Tibial nerve (tissue), 4 donors: ENCODE measurements around the gene GPX7. TPM values are rescaled to one million over a fixed set of nuclear protein-coding genes. Genes with fewer than 3 reads are reported as not detected.

Source experiments
- DNase-seq, 2 donors: peaks; one replicate each; pipeline ENCODE4 v3.0.0-alpha.2; 2019; ENCODE audit warnings: low spot score in 2 of 2
- H3K27ac ChIP-seq, 4 donors: fragments of 200-600 bp; sonication (generic) in 3 of 4; one replicate each; pipeline ENCODE4 v1.5.1; 2017 to 2019; ENCODE audit warnings: mild to moderate bottlenecking in 1 of 4
- H3K27me3 ChIP-seq, 2 donors: fragments of 200-600 bp; sonication (generic) in 1 of 2; one replicate each; pipeline versions ENCODE4 v1.5.1 to v1.6.0; 2017 to 2019
- H3K36me3 ChIP-seq, 3 donors: fragments of 200-600 bp; sonication (generic); one replicate each; pipeline ENCODE4 v1.5.1; 2018 to 2019
- H3K4me1 ChIP-seq, 4 donors: fragments of 200-600 bp; sonication (generic) in 3 of 4; one replicate each; pipeline ENCODE4 v1.5.1; 2017 to 2019
- H3K4me3 ChIP-seq, 4 donors: fragments of 200-600 bp; sonication (generic) in 3 of 4; one replicate each; pipeline ENCODE4 v1.5.1; 2017 to 2019; ENCODE audit warnings: mild to moderate bottlenecking in 1 of 4, moderate library complexity in 1 of 4
- H3K9me3 ChIP-seq, 4 donors: fragments of 200-600 bp; sonication (generic) in 3 of 4; one replicate each; pipeline ENCODE4 v1.5.1; 2017 to 2019
- CTCF ChIP-seq, 5 experiments: fragments of 200-600 bp in 3 of 5; fragments of 450-650 bp in 2 of 5; sonication (generic) in 3 of 5; IDR thresholded peaks; one replicate each; pipeline ENCODE4 v1.5.1; 2016 to 2019; ENCODE audit warnings: antibody characterized with exemption in 5 of 5, mild to moderate bottlenecking in 3 of 5, moderate library complexity in 2 of 5
- EP300 ChIP-seq, 2 donors: sonication (generic); formaldehyde crosslinking; IDR thresholded peaks; one replicate each; pipeline ENCODE4 v1.6.1; 2017; ENCODE audit warnings: antibody characterized with exemption in 2 of 2, mild to moderate bottlenecking in 1 of 2
- POLR2A ChIP-seq, 2 donors: fragments of 450-650 bp; IDR thresholded peaks; one replicate each; pipeline ENCODE4 v1.6.1; 2017; ENCODE audit warnings: antibody characterized with exemption in 2 of 2, mild to moderate bottlenecking in 2 of 2, moderate library complexity in 2 of 2
- WGBS, 2 donors: methylation state at CpG; one replicate each; pipeline ENCODE4 v1.1.5; 2018; 5-methylcytosine and 5-hydroxymethylcytosine counted together
- total RNA-seq, 4 donors: library from RNA; depleted of rRNA; stranded (reverse); fragments of >200 nt; gene quantifications; one replicate each; pipeline ENCODE4 v1.1.0, GENCODE V29; 2016

GPX7 gene
- total RNA-seq, 4 donors from 2014 or later = 6.3 to 21.4 (median 13.8) TPM

GRCh38 chr1:52614671-52615070 lies 12.5 kb downstream of the GPX7 start:
- no peak for DNase-seq
- TF ChIP-seq POLR2A (IDR thresholded peaks at IDR 0.05) (no peak), EP300 (IDR thresholded peaks at IDR 0.05) (no peak), CTCF (IDR thresholded peaks at IDR 0.05) (no peak)
- Histone ChIP-seq H3K27ac (no peak overlapping the region), H3K4me1 (no peaks in the 10 kb centered on the region), H3K27me3 (no peaks in the 10 kb centered on the region), H3K9me3 (no peaks in the 10 kb centered on the region), H3K4me3 (no peak overlapping the region), H3K36me3 (peaks cover 0 to 23% (median 0%) of the 10 kb centered on the region in 3 donors)
- 92 to 94% methylated on average over 5 of the region's 5 CpGs for WGBS, 2 donors

GRCh38 chr1:52615489-52616042 lies 13.4 kb downstream of the GPX7 start:
- no peak overlapping the region for H3K4me3 ChIP-seq
- H3K36me3 ChIP-seq = peaks cover 0 to 18% (median 0%) of the 10 kb centered on the region in 3 donors
- TF ChIP-seq EP300 (IDR thresholded peaks at IDR 0.05) = no peak
- TF ChIP-seq POLR2A (IDR thresholded peaks at IDR 0.05) = no peak
- TF ChIP-seq CTCF (IDR thresholded peaks at IDR 0.05) = no peak
- 73 to 88% methylated on average over 5 of the region's 5 CpGs for WGBS, 2 donors
- no peaks in the 10 kb centered on the region for H3K4me1 ChIP-seq
- H3K9me3 ChIP-seq = peaks cover 0 to 1% (median 0%) of the 10 kb centered on the region in 4 donors
- no peak for DNase-seq
- H3K27me3 ChIP-seq = no peaks in the 10 kb centered on the region
- H3K27ac ChIP-seq = no peak overlapping the region

- 98 to 100% methylated on average over 2 of the region's 2 CpGs for WGBS, 2 donors
- no peak for TF ChIP-seq EP300 (IDR thresholded peaks at IDR 0.05)
- TF ChIP-seq CTCF (IDR thresholded peaks at IDR 0.05) = no peak
- no peak for TF ChIP-seq POLR2A (IDR thresholded peaks at IDR 0.05)
- no peak for DNase-seq
- peaks cover 0 to 37% (median 5%) of the 10 kb centered on the region in 4 donors for H3K9me3 ChIP-seq
- H3K4me3 ChIP-seq = no peak overlapping the region
- no peaks in the 10 kb centered on the region for H3K4me1 ChIP-seq
- no peak overlapping the region for H3K27ac ChIP-seq
- H3K36me3 ChIP-seq = peaks cover 0 to 23% (median 0%) of the 10 kb centered on the region in 3 donors
- H3K27me3 ChIP-seq = no peaks in the 10 kb centered on the region
Observed at GRCh38 chr1:52621950-52622349, 19.8 kb downstream of the GPX7 start.

- peaks cover 0 to 2% (median 0%) of the 10 kb centered on the region in 4 donors for H3K4me1 ChIP-seq
- H3K27ac ChIP-seq = no peak overlapping the region
- WGBS, 2 donors = 92 to 95% methylated on average over 3 of the region's 3 CpGs
- peaks cover 0 to 14% (median 0%) of the 10 kb centered on the region in 3 donors for H3K36me3 ChIP-seq
- H3K27me3 ChIP-seq = no peaks in the 10 kb centered on the region
- H3K4me3 ChIP-seq = no peak overlapping the region
- no peak for TF ChIP-seq CTCF (IDR thresholded peaks at IDR 0.05)
- no peak for TF ChIP-seq POLR2A (IDR thresholded peaks at IDR 0.05)
- no peak for TF ChIP-seq EP300 (IDR thresholded peaks at IDR 0.05)
- DNase-seq = no peak
- H3K9me3 ChIP-seq = peaks cover 0 to 37% (median 5%) of the 10 kb centered on the region in 4 donors
Observed at GRCh38 chr1:52623812-52624211, 21.6 kb downstream of the GPX7 start.

- H3K4me1 ChIP-seq = peaks cover 0 to 19% (median 3%) of the 10 kb centered on the region in 4 donors
- no peak for TF ChIP-seq CTCF (IDR thresholded peaks at IDR 0.05)
- no peak for TF ChIP-seq POLR2A (IDR thresholded peaks at IDR 0.05)
- TF ChIP-seq EP300 (IDR thresholded peaks at IDR 0.05) = no peak
- no peak overlapping the region for H3K4me3 ChIP-seq
- DNase-seq = no peak
- H3K27ac ChIP-seq = no peak overlapping the region
- WGBS, 2 donors = 98 to 99% methylated on average over 2 of the region's 2 CpGs
- peaks cover 0 to 8% (median 0%) of the 10 kb centered on the region in 3 donors for H3K36me3 ChIP-seq
- H3K9me3 ChIP-seq = peaks cover 0 to 21% (median under 1%) of the 10 kb centered on the region in 4 donors
- H3K27me3 ChIP-seq = peaks cover 0 to 10% of the 10 kb centered on the region in 2 donors
Observed at GRCh38 chr1:52627028-52627427, 24.9 kb downstream of the GPX7 start.
